Tongue (tissue), 1 donor: ENCODE results near the gene E2F6. TPM values are rescaled to one million over a fixed set of nuclear protein-coding genes. Genes with fewer than 3 reads are reported as not detected.

Source experiments
- total RNA-seq: library from RNA; depleted of rRNA; stranded (reverse); fragments of >200 nt; gene quantifications from one replicate; pipeline ENCODE4 v1.2.3, GENCODE V29; 2014

Gene E2F6
- total RNA-seq, 1 donor from 2014 or later = 25.8 TPM

Other genes starting within 250 kb of the E2F6 start
- 89.4 TPM for gene ROCK2, start 121.5 kb downstream of the E2F6 start, total RNA-seq
- gene GREB1, start 67.9 kb upstream of the E2F6 start, total RNA-seq = 6.9 TPM
- not detected for gene NTSR2, start 204.0 kb upstream of the E2F6 start, total RNA-seq